Measurements from ENCODE around the gene NECTIN1.

NECTIN1 gene

DNA sequence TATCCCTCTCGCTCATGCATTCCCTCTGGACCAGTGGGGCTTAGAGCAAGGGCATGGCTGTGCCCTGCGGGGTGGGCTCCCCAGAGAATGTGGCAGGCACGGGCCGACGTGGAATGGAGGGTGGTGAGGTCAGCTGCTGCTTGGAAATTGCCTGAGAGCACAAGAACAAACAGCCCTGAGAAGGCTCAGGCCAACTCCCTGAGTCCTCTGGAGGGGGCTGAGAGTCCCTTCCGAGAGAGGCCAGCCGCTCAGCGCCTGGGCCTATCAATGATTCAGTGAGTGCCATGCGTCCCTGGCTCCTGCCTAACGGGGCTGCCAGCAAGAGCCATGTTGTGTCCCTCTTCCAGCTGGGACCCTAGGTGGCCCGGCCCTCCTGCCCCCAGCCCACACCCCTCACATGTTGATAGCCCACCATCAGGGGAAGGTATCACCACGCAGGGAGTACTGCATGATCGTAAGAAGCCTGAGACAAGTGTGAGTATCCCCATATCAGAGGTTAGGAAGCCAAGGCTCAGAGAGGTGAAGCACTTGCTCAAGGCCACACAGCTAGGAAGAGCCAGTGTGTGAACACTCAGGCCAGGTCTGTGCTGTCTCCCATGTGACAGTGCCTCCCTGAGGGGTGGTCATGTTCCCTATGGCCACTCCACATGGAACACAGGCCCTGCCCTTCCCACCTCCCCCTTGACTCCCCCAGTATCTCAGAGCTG lies 55.8 kb downstream of the NECTIN1 start:
- Histone ChIP-seq H3K27me3 (ENCODE audit: control insufficient read depth, insufficient read depth, low read length) (no peaks in the 10 kb centered on the region), H3K9me3 (ENCODE audit: control insufficient read depth, low read depth, low read length) (no peaks in the 10 kb centered on the region), H3K27ac (ENCODE audit: low read length) (no peak overlapping the region), H3K4me1 (ENCODE audit: control insufficient read depth, low read depth, low read length) (no peaks in the 10 kb centered on the region), H3K36me3 (ENCODE audit: control insufficient read depth, low read depth, low read length) (peaks cover 38% of the 10 kb centered on the region), H3K9ac (ENCODE audit: low read length) (no peak overlapping the region), H3K4me3 (ENCODE audit: low read length) (no peak overlapping the region)

DNA sequence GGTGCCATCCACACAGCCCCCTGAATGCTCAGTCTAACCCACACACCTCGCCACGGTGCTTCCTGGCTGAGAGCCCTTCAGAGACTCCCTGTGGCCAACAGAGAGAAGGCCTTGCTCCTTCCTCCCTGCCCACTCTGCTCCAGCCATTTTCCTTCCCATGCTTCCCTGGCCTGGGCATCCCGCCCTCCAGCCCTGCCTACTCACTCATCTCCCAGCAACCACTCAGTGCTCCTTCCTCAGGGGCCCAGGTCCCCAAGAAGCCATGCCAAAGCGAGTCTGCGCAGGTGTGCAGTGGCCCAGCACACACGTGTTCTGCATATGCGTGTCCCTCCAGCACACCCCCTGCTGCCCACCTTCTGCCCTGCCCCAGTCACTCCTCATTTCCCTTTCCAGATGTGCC lies 56.4 kb downstream of the NECTIN1 start:
- peaks cover 33% of the 10 kb centered on the region for H3K36me3 ChIP-seq (ENCODE audit: control insufficient read depth, low read depth, low read length)

DNA sequence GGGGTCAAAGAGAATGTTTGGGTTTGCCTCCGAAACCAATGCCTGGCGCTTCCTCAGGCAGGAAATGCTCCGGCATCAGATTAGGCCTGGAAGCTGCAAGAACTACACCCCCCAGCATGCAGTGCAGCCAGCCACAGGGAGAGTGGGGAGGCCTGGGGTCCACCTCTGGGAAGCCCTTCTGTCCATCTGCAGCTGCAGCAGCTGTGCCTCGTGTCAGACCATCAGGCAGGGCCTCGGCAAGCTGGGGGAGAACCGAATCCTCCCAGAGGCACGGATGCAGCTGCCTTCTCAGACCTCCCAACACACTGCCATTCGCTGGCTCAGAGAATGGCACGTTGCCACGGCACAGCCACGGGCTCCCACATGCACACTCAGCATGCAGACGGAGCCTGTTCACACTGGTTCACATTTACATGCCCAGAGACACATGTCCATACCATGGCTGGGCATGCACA lies 57.4 kb downstream of the NECTIN1 start:
- no peaks in the 10 kb centered on the region for H3K4me1 ChIP-seq (ENCODE audit: control insufficient read depth, low read depth, low read length)
- H3K27me3 ChIP-seq (ENCODE audit: control insufficient read depth, insufficient read depth, low read length): no peaks in the 10 kb centered on the region
- peaks cover 25% of the 10 kb centered on the region for H3K36me3 ChIP-seq (ENCODE audit: control insufficient read depth, low read depth, low read length)
- no peak overlapping the region for H3K4me3 ChIP-seq (ENCODE audit: low read length)
- H3K9ac ChIP-seq (ENCODE audit: low read length): no peak overlapping the region
- no peak overlapping the region for H3K27ac ChIP-seq (ENCODE audit: low read length)
- H3K9me3 ChIP-seq (ENCODE audit: control insufficient read depth, low read depth, low read length): no peaks in the 10 kb centered on the region

More for the DNA sequence above, 56.4 kb downstream of the NECTIN1 start:
- H3K27me3 ChIP-seq (ENCODE audit: control insufficient read depth, insufficient read depth, low read length): no peaks in the 10 kb centered on the region
- H3K27ac ChIP-seq (ENCODE audit: low read length): no peak overlapping the region
- no peaks in the 10 kb centered on the region for H3K9me3 ChIP-seq (ENCODE audit: control insufficient read depth, low read depth, low read length)
- no peak overlapping the region for H3K4me3 ChIP-seq (ENCODE audit: low read length)
- H3K9ac ChIP-seq (ENCODE audit: low read length): no peak overlapping the region
- no peaks in the 10 kb centered on the region for H3K4me1 ChIP-seq (ENCODE audit: control insufficient read depth, low read depth, low read length)

DNA sequence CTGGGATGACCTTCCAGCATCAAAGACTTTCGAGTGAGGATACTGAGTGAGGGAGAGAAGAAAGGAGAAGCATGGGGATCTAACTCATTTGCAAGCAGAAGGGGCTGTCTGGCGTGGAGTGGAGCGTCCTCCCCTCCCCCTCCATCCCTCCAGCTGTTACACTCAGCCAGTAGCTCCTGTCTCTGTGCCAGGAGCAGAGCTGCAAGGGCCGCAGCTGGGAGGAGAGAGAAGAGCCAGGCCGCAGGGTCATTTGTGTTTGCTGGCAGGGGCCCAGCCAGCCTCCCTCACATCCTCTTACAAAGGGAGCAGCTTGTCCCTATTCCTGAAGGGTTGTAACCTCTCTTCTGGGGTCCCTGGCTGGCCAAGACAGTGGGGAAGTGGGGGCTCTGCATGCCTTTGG lies 57.9 kb downstream of the NECTIN1 start:
- Histone ChIP-seq H3K27ac (ENCODE audit: low read length) (no peak overlapping the region), H3K4me1 (ENCODE audit: control insufficient read depth, low read depth, low read length) (no peaks in the 10 kb centered on the region), H3K36me3 (ENCODE audit: control insufficient read depth, low read depth, low read length) (peaks cover 23% of the 10 kb centered on the region), H3K27me3 (ENCODE audit: control insufficient read depth, insufficient read depth, low read length) (no peaks in the 10 kb centered on the region), H3K9ac (ENCODE audit: low read length) (no peak overlapping the region), H3K4me3 (ENCODE audit: low read length) (no peak overlapping the region), H3K9me3 (ENCODE audit: control insufficient read depth, low read depth, low read length) (no peaks in the 10 kb centered on the region)

DNA sequence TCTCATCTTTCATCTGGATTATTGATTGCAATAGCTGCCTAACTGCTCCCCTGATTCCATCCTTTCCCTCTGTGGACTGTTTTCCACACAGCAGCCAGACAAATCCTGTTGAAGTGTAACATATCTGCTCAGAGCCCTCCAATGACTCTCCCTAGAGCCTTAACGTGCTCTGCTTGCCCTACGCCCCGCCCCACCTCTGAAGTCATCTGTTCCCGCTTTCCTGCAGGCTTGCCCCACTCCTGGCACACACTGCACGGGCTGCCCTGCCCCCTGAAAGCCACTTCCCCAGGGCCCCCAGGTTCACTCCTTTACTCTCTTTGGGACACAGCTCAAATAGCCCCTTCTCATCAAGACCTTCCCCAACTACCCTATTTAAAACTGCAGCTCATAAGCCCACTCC lies 59.5 kb downstream of the NECTIN1 start:
- Histone ChIP-seq H3K36me3 (ENCODE audit: control insufficient read depth, low read depth, low read length) (peaks cover 12% of the 10 kb centered on the region), H3K9ac (ENCODE audit: low read length) (no peak overlapping the region), H3K4me3 (ENCODE audit: low read length) (no peak overlapping the region), H3K9me3 (ENCODE audit: control insufficient read depth, low read depth, low read length) (no peaks in the 10 kb centered on the region), H3K27ac (ENCODE audit: low read length) (no peak overlapping the region), H3K27me3 (ENCODE audit: control insufficient read depth, insufficient read depth, low read length) (no peaks in the 10 kb centered on the region), H3K4me1 (ENCODE audit: control insufficient read depth, low read depth, low read length) (no peaks in the 10 kb centered on the region)

DNA sequence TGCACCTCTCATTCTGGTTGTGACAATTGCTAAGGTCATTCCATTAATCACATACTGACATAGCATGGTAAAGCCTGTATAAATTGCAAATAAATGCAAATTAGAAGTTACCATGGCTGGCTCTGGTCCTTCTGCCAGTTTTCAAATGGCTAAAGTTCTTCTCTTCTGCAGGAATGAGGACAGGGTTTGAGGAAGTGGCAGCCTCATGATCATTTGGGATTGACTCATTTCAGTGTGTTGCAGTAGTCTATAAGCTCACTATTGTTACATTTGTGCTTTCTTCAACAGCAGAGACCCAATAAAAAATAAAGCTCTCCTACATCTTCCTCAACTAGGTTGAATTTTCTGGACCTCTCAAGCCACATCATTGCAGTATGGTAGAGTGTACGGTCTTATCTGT lies 60.3 kb downstream of the NECTIN1 start:
- Histone ChIP-seq H3K36me3 (ENCODE audit: control insufficient read depth, low read depth, low read length) (peaks cover 4% of the 10 kb centered on the region), H3K9me3 (ENCODE audit: control insufficient read depth, low read depth, low read length) (no peaks in the 10 kb centered on the region), H3K9ac (ENCODE audit: low read length) (no peak overlapping the region), H3K4me3 (ENCODE audit: low read length) (no peak overlapping the region), H3K27ac (ENCODE audit: low read length) (no peak overlapping the region), H3K4me1 (ENCODE audit: control insufficient read depth, low read depth, low read length) (peaks cover 2% of the 10 kb centered on the region), H3K27me3 (ENCODE audit: control insufficient read depth, insufficient read depth, low read length) (no peaks in the 10 kb centered on the region)

DNA sequence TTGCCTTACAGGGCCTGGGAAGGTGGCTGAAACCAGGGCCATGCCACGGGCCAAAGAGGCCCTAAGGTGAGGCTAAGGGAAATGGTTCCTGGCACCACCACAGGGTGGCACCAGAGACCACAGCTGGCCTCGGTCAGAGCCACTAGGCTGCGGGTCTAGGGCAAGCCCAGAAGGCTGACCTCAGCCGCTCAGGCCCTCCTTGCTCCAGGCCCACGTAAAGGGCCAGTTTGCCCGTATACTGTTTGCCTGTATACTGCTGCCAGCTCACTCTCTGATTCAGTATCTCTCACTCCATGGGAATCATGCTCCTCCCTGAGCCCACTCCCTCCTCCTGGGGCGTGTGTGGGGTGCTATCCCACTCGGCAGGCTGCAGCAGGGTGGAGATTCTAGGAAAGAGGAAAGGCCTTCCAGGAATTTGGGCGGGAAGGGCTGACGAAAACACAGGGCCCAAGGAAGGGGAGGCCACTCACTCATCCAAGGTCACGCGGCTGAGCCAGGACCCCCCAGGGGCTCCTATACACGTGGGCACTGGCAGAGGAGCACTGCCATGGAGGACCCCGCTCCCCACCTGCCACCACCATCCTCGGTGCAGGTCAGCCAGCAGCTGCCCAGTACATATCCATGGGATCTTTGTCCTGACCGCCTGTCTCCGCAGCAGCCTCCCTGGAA lies 62.4 kb downstream of the NECTIN1 start:
- H3K27me3 ChIP-seq (ENCODE audit: control insufficient read depth, insufficient read depth, low read length): no peaks in the 10 kb centered on the region
- H3K27ac ChIP-seq (ENCODE audit: low read length): no peak overlapping the region
- H3K4me3 ChIP-seq (ENCODE audit: low read length): no peak overlapping the region
- peaks cover 6% of the 10 kb centered on the region for H3K4me1 ChIP-seq (ENCODE audit: control insufficient read depth, low read depth, low read length)
- no peaks in the 10 kb centered on the region for H3K36me3 ChIP-seq (ENCODE audit: control insufficient read depth, low read depth, low read length)
- H3K9ac ChIP-seq (ENCODE audit: low read length): no peak overlapping the region
- H3K9me3 ChIP-seq (ENCODE audit: control insufficient read depth, low read depth, low read length): no peaks in the 10 kb centered on the region

DNA sequence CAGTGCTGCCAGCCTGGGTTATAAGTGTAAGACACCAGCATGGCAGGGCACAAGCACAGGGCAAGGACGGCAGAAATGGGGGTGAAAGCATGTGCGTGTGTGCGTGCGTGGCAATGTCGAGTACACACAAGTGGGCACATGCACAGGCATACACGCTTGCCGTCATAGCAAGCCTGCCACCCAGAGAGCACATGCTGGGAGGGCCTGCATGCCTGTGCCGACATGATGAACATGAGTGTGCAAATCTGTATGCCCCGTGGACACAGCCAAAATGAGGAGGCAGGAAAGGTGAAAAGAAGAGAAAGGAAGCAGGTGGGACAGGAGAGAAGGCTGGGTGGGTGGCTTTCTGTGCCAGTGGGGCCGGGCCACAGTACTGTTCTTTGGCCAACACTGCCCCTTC lies 62.9 kb downstream of the NECTIN1 start:
- Histone ChIP-seq H3K9ac (ENCODE audit: low read length) (no peak overlapping the region), H3K4me3 (ENCODE audit: low read length) (no peak overlapping the region), H3K27ac (ENCODE audit: low read length) (no peak overlapping the region), H3K27me3 (ENCODE audit: control insufficient read depth, insufficient read depth, low read length) (no peaks in the 10 kb centered on the region), H3K36me3 (ENCODE audit: control insufficient read depth, low read depth, low read length) (no peaks in the 10 kb centered on the region), H3K4me1 (ENCODE audit: control insufficient read depth, low read depth, low read length) (peaks cover 6% of the 10 kb centered on the region), H3K9me3 (ENCODE audit: control insufficient read depth, low read depth, low read length) (no peaks in the 10 kb centered on the region)

DNA sequence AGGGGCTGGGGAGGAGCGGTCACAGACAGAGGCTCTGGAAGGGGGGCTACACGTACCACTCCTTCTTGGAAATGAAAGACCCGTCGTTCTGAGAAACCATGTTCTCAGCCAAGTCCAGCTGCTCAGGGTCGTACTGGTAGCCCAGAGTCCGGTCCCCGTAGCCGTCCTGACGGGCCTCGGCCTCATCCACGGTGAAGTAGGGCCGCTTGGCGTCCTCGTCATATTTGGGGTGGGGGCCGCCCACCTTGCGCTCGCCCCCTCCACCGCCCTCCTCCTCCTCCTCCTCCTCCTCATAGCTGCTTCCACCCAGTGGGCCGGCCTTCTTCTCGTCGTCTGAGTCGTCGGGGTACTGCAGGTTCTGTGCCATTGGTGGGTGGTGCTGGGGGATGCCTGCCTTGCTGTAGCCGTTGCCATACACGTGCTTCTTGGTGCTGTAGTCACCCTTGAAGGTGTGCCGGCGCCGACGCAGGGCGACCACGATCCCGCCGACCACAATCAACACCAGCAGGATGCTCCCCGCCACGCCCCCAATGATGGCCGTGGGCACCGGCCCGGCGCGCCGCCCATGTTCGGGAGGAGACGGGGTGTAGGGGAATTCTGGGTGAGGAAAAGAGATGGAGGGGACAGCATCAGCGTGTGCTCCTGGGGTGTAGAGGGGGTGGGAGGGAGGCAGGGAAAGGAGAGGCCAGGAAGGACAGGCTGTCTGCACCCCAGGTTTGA lies 64.1 kb downstream of the NECTIN1 start:
- Histone ChIP-seq H3K27ac (ENCODE audit: low read length) (no peak overlapping the region), H3K36me3 (ENCODE audit: control insufficient read depth, low read depth, low read length) (no peaks in the 10 kb centered on the region), H3K4me3 (ENCODE audit: low read length) (no peak overlapping the region), H3K9me3 (ENCODE audit: control insufficient read depth, low read depth, low read length) (no peaks in the 10 kb centered on the region), H3K9ac (ENCODE audit: low read length) (no peak overlapping the region), H3K4me1 (ENCODE audit: control insufficient read depth, low read depth, low read length) (peaks cover 6% of the 10 kb centered on the region), H3K27me3 (ENCODE audit: control insufficient read depth, insufficient read depth, low read length) (no peaks in the 10 kb centered on the region)

DNA sequence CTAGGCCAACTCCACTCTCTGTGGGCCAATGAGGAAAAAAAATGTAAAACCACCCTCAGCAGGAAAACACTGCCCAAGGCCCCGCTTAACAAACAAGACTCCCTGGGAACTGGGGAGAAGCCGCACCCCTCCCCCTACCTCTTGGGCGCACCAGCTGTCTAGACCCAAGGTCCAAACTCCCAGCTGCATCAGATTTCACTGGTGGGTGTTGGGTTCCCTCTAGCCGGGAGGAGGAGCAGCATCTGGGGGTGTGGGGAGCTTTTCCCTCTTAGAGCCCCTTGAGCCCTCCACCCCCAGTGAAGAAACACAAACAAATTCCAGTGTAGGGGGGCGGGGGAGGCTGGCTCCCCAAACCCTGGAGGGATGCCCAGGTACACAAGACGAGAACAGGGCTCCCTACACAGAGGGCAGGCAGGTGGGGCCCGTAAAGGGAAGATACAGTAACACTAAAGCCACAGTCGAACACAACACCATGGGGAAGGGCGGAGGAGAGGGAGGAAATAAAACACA lies 64.9 kb downstream of the NECTIN1 start:
- no peak overlapping the region for H3K4me3 ChIP-seq (ENCODE audit: low read length)
- no peaks in the 10 kb centered on the region for H3K27me3 ChIP-seq (ENCODE audit: control insufficient read depth, insufficient read depth, low read length)
- H3K27ac ChIP-seq (ENCODE audit: low read length): no peak overlapping the region
- H3K9me3 ChIP-seq (ENCODE audit: control insufficient read depth, low read depth, low read length): no peaks in the 10 kb centered on the region
- peaks cover 6% of the 10 kb centered on the region for H3K4me1 ChIP-seq (ENCODE audit: control insufficient read depth, low read depth, low read length)
- no peaks in the 10 kb centered on the region for H3K36me3 ChIP-seq (ENCODE audit: control insufficient read depth, low read depth, low read length)
- no peak overlapping the region for H3K9ac ChIP-seq (ENCODE audit: low read length)

DNA sequence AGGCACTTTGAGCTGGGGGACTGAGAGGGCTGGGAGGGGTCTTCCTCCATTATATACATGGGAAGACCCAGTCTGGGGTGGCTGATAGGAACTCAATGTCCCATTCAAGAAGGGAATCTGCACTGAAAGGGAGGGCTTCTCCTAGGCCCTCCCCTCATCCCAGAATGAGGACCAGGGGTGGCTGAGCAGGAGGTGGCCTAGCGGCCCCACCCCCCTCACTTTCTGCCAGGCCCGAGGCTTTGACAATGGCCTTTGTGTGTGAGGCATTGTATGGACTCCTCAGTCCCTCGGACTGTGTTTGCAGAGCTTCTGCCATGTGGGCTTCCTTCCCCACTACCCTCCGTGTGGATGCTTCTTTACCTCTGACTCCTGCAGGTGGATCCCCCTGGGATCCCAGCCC lies 65.7 kb downstream of the NECTIN1 start:
- no peaks in the 10 kb centered on the region for H3K36me3 ChIP-seq (ENCODE audit: control insufficient read depth, low read depth, low read length)
- H3K4me3 ChIP-seq (ENCODE audit: low read length): no peak overlapping the region
- no peaks in the 10 kb centered on the region for H3K27me3 ChIP-seq (ENCODE audit: control insufficient read depth, insufficient read depth, low read length)
- peaks cover 6% of the 10 kb centered on the region for H3K4me1 ChIP-seq (ENCODE audit: control insufficient read depth, low read depth, low read length)
- H3K9ac ChIP-seq (ENCODE audit: low read length): no peak overlapping the region
- no peak overlapping the region for H3K27ac ChIP-seq (ENCODE audit: low read length)
- no peaks in the 10 kb centered on the region for H3K9me3 ChIP-seq (ENCODE audit: control insufficient read depth, low read depth, low read length)
